CD4-positive, alpha-beta T cell treated with Interleukin-6 for 4 hours (primary cell): Measurements from ENCODE around the gene TMPRSS3.

Experiments
- DNase-seq: peaks from one replicate; pipeline ENCODE4 v3.0.0-alpha.2; 2020; ENCODE audit warnings: mixed read lengths

TMPRSS3 gene

DNA sequence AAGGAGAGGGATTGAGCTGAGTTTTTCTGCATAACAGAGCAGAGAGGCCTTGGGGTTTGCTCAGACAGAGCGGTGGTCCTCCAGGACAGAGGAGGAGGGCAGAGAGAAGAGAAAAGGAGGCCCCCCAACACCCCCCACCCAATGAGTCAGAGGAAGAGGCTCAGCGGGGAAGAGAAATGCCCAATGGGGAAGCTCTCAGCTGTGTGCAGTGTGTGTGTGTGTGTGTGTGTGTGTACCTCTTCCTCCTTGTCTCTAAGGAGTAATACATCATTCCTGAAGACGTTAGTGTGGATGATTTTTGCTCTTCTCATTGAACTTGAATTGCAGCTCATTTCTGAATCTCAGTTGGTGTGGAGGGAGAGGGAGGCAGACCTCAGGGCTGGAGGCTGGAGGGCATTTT, 8.7 kb downstream of the TMPRSS3 start:
- no peak for DNase-seq

DNA sequence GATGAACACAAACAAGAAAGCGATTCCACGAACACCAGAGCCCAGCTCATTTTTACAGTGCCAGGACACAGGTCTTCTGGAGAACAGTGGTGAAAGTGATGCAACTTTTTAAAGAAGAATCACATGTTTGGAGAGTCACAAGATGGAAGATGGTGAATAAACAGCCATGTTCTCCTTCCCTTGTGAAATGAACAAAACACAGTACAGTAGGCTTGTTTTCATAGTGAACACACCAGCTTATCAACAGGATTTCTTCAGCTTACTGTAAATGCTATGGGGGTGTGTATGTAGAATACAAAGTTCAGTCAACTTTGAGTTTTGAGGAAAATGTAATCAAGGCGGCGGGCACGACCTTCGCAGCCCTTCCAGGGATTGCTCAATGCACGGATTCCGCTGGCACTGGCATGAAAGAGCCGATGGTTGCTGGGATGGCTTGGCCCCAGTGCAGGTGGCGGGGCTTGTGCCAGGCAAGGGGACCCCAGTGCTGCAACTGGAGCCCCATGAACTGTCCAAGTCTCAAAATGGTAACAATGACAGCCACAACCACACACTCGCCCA, 9.7 kb downstream of the TMPRSS3 start:
- DNase-seq, result no peak

DNA sequence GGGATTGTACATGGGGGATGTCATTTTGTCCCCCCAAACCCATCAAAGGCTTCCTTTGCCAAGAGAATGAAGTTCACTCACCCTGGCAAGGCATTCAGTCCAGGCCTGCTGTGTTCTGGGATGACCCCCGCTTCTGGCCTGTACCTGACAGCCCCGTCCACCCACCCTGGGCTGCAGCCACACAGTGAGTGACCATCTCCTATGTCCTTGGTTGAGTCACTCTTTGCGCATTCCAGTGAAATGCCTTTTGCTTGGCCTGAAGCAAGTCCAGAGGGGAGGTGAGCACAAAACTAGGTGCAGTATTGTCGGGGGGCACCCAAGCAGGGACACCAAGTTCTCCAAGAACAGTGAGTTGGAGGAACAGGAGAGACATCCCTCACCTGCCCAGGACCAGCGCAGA, 10.2 kb downstream of the TMPRSS3 start:
- no peak for DNase-seq

DNA sequence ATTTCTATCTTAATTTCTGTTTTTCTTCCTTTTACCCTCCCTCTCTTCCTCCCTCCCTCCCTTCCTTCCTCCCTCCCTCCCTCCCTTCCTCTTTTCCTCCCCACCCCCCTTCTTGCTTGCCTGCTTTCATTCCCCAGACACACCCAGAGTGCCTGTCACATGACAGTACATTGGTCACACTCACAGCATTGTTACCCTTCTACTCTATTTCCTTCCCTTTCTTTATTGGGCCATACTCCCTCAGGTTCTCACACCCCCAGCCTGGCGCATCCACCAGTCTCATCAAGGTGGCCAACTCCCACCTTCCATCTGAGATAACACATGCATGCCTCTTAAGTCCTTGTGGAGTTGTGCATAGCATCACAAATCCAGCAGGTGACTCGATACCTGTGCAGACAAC, 10.9 kb downstream of the TMPRSS3 start:
- no peak for DNase-seq

DNA sequence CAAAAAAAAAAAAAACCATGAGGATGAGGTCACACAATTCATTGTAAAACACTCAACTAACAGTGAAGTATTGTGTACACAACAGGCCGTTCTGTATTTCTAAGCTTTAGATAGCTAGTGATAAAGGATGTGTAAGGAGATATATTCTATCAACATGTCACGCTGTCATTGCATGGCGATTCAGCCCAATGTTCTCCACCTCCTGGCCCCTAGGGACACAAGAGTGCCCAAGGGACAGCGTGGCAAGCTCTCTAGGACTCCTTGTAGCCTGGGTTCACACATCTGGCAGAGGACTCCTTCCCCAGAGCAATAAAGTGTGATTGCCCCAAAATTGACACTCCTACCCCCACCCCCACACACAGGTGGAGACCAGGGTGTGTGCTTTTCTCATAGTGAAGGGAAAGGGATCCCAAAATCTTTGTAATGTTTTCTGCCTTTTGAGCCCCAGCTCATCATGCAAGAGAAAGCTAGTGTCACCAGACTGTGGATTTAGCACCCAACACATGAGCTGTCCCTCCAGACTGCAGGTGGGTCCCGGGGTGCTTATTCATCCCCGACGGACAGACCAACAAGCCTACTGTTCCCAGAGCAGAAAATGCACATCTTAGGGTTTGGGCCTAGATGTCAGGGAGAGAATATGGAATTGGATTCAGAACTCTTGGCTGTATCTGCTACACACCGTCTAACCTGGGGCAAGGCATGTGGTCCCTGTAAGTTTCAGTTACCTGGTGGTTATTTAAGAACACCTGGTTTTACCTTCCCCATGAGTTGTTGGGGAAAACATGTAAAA, 11.5 kb downstream of the TMPRSS3 start:
- no peak for DNase-seq

DNA sequence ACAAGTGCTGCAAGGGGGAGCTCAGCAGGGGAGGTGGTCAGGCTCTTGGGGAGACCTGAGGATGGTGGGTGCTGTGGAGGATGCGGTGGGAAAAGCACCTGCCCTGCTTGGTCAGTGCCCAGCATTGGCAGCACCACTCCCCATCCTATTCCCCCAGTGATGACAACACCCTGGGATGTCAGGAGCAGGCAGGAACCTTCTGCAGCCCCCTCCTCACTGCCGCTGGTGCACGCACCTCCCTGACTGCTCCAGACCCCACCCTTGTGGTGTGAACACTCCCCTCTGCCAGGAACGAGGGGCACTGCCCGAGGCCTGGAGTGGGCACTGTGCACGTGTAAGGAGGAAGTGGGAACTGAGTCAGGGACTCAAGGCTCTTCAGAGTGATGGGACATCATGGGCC, 12.5 kb downstream of the TMPRSS3 start:
- DNase-seq, result no peak

DNA sequence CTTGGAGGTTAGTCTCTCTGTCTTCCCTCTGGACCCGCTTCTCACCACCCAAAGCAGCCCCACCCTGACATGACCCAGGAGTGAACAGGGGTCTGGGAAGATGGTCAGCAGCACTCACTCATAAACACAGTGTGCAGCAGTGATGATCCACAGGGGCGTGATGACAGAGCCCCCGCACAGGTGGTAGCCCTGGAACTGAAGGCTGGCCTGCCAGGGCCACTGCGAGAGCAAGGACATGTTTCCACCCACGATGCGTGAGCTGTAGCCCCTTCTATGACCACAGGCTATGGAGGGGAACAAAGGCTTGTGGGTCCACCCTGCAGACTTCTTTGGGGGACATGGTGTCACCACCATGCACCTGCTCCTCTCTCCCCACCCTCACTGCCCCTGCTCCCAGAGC, 12.9 kb downstream of the TMPRSS3 start:
- no peak for DNase-seq

DNA sequence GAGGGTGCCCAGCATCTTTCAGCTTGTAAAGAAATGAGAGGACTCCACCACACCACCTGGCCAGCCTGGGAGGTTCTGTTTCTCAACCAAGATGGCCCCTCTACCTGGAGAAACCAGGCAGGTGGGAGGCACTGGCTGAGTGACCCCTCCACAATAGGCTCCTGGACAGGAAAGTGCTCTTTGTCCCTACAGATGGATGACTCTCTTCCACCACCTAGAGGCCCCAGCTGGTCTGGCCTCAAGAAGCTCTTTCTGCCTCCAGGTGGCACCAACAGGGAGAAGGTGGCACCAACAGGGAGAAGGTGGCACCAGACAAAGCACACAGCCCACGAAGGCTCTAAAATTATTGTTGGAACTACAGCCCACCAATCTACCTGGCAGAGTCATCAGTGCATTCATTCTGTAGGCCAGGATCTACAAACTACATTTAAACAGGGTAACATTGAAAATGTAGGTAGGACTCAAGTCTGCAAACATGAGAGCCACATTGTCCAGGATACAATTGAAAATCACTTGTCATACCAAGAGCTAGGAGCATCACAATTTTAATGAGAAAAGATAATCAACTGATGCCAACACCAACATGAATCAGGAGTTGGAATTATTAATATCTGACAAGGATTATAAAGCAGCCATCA, 14.4 kb downstream of the TMPRSS3 start:
- peak; percentile 59 for DNase-seq

DNA sequence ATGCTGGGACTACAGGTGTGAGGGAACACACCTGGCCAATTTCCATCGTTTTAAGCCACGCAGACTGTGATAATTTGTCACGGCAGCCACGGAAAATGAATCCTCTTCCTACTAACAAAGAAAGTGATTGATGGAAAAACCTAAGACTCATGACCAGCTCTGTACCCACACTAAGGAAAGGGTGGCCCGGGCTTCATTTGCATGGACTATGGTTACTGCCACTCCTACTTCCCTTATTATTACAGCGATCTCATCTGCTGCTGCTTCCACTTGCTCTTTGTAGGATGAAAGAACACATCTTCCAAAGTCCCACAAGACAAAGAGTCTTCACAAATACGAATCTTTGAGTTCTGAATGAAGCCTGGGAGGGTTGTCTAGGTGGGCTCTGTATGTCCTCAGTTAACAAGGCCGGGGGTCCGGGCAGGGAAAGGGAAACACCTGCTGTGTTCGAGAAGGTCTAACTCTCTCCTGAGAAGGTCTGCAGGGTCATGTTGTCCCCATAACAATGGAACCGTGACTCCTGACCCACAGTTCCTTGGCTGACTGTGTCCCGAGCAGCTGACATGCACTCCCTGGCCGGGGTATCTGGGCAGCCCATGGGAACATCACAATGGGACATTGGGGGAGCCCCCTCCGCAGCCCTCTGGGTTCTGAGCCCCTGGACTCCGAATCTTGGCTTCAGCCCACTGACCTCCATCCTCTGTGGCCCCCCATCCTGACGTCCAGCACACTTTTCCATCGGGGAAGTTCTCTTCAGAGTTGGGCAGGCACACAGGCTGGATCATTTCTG, 16.2 kb downstream of the TMPRSS3 start:
- DNase-seq, result no peak

DNA sequence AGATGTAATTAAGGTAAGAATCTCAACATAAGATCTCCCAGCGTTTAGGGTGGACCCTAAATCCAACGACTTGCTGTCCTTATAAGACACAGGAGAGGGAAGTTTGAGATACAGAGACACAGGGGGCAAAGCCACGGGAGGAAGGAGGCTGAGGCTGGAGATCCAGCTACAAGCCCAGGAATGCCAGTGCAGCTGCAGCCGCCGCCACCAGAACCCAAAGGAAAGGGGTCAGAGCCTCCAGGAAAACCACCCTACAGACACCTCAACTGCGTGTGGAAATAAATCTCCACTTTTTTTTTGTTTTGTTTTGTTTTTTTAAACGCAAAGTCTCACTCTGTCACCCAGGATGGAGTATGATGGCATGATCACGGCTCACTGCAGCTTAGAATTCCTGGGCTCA, 17.4 kb downstream of the TMPRSS3 start:
- DNase-seq, result no peak

DNA sequence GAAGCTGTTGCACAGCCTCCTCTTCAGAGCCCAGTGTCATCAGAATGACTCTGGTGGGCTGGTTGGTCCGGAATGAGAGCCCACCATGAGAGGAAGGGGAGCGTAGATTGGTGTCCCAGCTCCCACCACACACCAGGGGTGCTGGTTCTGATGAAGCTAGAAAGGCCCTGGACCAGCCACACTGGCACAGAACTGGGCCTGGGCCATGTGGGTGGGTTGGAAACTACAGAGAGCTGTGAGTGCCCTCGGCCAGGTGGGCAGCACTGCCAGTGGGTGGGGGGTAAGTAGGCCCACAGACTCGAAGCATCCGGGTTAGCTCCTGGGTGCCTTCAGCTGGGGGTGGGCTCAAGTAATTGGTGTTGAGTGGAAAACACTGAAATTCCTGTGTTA, 17.9 kb downstream of the TMPRSS3 start:
- no peak for DNase-seq

DNA sequence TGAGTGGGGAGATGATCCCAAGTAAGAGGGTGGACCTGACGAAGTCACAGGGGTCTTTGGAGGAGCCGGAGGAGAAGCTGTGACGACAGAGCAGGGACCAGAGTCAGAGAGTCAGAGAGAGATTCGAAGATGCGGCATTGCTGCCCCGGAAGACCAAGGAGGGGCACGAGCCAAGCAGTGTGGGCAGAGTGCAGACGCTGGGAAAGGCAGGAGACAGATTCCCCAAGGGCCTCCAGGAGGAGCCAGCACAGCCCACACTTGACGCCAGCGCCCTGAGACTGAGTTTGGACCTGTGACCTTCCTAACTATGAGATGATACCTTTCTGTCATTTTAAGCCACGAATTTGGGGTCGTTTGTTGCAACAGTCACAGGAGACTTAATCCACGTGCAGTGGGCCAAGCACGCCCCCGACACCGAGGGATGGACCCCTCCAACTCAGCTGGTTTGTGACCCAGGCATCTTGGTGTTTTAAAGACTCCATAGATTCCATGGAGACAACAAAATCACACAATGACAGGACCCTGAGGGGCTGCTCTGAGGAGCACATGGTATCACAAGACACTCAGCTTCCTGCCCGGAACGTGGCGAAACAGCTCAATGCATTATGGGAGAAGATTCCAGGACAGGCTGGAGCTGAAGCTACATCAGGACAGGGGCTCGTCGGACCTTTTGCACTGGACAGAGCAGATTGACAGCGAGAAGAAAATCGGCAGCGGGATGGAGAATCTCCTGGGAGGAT, 18.5 kb downstream of the TMPRSS3 start:
- DNase-seq, result no peak

DNA sequence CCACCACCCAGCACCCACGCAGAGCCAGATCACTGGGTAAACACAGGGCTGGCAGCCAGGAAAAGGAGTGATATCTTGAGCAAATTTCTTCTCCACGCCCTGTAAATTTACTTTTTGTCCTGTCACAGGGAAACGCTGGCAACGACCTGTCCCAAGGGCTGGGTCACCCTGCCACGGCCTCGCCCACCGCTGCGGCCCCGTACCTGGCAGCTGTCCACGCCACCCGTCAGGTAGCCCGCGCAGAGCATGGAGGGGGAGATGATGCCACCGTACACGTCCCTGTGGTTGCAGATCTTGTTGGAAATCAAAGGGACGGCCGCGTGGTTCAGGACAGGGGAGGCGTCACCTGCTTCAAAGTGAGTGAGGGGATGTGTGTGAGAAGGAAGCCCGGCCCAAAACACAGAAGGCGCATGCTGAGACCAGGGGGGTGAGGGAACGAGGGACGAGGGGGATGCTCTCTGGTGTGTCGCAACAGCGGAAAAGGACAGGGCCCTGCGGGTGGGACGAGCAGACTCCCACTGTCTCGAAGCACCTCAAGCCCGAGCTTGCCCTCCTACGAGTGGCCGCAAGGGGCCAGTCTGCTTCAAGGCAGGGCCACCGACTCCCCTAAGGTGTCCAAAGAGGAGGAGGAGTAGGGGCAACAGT, 19.4 kb downstream of the TMPRSS3 start:
- DNase-seq, result peak; percentile 74

DNA sequence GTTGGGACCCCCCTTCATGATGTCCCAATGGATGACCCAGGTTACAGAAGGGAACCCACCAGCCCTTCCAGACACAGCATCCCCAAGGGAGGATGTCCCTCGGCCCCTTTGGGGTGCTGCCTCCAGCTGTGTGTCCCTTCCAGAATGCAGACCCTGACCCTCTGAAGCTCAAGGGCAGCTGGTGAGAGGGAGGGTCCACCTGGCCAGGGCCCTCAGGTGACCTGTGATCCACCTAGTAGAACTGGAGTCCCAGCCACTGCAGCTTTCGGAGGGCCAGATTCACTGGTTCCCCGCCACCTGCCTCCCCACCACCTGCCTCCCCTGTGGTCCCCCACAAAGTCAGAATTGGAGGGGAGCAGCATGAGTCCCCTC, 19.9 kb downstream of the TMPRSS3 start:
- no peak for DNase-seq

DNA sequence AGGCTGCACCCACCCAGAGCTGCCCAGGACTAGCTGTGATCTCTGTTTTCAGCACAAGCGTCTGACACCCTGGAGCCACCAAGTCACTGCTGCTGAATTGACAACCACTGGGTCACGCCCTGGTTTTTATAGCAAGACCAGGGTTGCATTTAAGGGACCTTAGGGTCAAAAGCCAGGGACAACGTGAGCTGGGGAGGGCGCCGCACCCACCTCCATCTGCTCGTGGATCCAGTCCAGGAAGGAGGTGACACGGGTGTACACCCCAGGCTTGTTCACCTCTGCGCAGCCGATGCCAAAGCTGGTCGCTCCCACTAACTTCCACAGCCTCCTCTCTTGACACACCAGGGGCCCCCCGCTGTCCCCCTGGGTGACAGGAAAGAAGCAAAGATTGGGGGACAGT, 20.3 kb downstream of the TMPRSS3 start:
- no peak for DNase-seq

DNA sequence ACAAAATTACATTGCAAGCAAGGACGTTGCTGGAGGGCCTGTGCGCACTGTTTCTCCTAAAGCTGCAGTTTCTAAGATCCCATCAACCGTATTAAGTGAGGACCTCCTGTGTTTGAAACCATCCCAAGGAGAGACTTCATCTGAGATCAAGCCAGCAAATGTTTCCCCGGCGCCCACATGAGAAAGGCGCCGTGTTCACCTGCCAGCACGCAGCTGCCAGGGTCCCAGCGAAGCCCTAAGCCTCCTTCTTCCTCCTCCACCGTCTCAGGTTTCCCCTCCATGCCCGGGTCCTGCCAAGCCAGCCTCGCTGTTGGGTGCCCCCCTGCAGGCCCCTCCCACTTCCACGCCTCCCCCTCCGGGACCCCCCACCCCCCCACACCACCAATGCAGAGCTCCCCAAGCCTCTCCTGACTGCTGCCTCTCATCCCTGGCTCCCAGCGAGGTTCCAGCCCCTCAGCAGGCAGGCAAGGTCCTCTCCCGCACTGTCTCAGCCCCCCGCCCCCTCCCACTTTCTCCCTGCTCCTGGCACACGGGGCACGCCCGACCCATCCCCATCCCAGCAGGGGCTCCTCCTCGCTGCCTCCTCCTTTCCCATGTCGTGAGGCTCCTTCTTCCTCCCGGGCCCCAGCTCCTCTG, 20.9 kb downstream of the TMPRSS3 start:
- no peak for DNase-seq

DNA sequence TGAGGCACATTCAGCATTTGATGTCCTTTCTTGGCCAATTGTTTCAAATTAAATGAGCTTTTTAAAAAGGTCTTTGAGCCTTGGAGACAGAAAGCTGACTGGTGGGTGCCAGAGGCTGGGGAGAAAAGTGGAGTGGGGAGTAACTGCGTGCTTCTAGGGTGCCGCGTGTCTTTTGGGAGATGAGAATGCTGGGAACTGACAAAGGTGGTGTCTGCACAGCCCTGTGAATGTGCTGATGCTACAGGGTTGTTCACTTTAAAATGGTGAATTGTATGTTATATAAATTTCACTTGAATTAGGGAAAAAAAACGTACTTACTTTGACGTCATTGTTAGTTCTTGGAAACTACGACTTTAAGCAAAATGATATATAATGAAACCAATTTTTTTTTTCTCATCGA, 21.4 kb downstream of the TMPRSS3 start:
- no peak for DNase-seq

DNA sequence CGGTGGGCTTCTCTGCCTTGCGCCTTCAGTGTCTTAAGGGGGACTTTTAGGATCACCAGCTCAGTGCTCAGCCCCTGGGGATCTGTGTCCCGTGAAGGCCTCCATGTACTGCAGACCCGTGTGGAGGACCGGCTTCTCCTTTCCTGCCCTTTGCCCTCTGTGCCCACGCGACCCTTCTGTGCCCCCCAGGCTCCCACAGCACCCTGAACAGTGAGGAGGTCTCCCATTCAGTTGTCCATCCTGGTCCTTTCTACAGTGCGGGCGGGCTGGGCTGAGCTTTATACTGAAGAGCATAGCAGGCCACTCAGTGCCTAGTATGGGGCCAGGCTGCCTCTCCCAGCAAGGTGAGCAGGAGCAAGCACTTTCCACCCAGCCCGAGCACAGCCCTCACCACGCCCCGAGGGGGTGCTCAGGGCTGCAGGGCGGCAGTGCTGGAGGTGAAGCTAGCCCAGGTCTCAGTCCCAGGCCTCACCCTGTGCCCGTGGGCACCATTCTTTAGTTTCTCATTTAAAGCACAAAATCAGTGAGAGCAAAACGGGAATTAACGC, 21.9 kb downstream of the TMPRSS3 start:
- no peak for DNase-seq

DNA sequence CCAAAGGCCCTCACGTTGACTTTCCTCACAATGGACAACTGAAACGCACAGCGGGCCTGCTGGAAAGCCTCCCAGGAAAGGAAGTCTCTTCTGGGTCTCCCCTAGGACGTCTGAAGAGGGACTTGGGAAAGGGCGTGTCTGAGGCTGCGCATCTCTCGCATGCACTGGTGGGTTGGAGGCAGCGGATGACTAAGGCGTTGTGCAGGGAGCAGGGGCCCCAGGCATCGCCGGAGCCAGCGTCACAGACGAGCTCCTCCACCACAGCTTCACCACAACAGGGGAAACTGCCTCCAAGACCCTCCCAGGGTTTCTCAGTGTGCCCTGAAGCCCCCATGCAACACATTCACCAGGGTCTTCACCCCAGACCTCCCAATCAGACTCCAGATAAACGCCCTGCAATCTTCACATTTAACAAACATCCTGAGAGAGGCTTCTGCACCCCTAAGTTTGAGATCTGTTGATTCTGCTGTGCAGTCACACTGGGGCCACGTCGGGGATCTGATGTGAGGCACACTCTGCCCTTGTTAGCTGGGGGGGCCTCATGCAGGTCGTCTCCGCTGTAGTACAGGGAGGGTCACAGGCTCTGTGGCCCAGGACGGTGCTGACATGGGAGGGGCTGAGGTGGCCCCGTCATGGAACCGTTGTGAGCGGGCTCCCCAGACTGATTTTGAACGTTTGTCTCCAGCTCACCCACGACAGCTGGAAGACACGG, 22.5 kb downstream of the TMPRSS3 start:
- DNase-seq, result no peak

DNA sequence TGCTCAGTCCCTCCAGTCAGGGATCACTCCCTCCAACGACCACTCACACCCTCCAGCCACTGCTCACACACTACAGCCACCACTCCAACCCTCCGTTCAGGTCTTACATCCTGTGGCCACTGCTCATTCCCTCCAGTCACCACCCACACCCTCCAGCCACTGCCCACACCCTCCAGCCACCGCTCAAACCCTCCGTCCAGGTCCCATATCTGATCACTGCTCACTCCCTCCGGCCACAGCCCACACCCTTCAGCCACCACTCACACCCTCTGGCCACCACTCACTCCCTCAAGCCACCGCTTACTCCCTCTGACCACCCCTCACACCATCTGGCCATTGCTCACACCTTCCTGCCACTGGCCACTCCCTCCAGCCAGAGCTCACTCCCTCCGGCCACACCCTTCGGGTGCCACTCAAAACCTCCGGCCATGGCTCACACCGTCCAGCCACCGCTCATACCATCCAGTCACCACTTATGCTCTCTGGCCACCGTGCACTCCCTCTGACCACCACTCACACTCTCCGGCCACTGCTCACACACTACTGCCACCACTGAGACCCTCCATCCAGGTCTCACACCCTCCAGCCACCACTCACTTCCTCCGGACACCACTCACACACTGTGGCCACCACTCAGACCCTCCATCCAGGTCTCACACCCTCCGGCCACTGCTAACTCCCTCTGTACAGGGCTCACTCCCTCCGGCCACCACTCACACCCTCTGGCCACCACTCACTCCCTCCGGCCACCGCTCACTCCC, 24.8 kb downstream of the TMPRSS3 start:
- no peak for DNase-seq
